HCT116 (cell line): Measurements from ENCODE around the gene LSP1. TPM values are rescaled to one million over a fixed set of nuclear protein-coding genes. Genes with fewer than 3 reads are reported as not detected.

Experiments
- ATAC-seq: fragments of 200-7000 bp; cut with Tn5 transposase; 2 replicates; pipeline ENCODE4 v1.9.1; 2020; ENCODE audit warnings: mild to moderate bottlenecking, moderate library complexity
- BruUV-seq: library from RNA; stranded (reverse); fragments of 400-500 nt; replicated peaks from 2 replicates; lab custom pipeline; 2021; lab: Mats Ljungman, UMichigan
- CTCF ChIA-PET: fragments of 300-600 bp; sonication (Branson Sonifier 250); formaldehyde crosslinking; loops from one replicate; lab custom pipeline; 2021; ENCODE audit warnings: antibody characterized with exemption; lab: Charles Lee
- POLR2A ChIA-PET: fragments of 300-600, 350-600 bp; sonication (Branson Sonifier 250); formaldehyde crosslinking; loops from one replicate; lab custom pipeline; 2021; ENCODE audit warnings: antibody characterized with exemption; lab: Charles Lee
- RAD21 ChIA-PET, 2 experiments: fragments of 300-600 bp; sonication (Branson Sonifier 250); formaldehyde crosslinking; loops; one replicate each; lab custom pipeline; 2023; ENCODE audit warnings: low total read pairs in 2 of 2; ENCODE audit not compliant: uncharacterized antibody in 2 of 2, unreplicated experiment in 2 of 2, low non-redundant PET in 1 of 2; lab: Charles Lee
- DNase-seq: peaks from one replicate; pipeline ENCODE4 v3.0.0-alpha.2; 2010; ENCODE audit warnings: low read depth, low spot score
- H2AFZ ChIP-seq: fragments of 200-600 bp; shearing (Covaris generic), sonication (generic); 2 replicates; pipeline ENCODE4 v1.6.1; 2017; ENCODE audit warnings: low read depth, mixed run types, mixed read lengths, antibody characterized with exemption, low read length; ENCODE audit not compliant: poor library complexity, severe bottlenecking
- H3K27ac ChIP-seq: 2 replicates; pipeline ENCODE4 v1.5.1; 2012; ENCODE audit warnings: low read depth, low read length
- H3K27me3 ChIP-seq: fragments of 200-600 bp; sonication (generic); 2 replicates; pipeline ENCODE4 v1.6.1; 2016; ENCODE audit warnings: mixed run types, low read length, mixed read lengths; ENCODE audit not compliant: insufficient read depth
- H3K36me3 ChIP-seq, 2 experiments: fragments of 200-500 bp in 1 of 2; fragments of 200-600 bp in 1 of 2; sonication (Bioruptor generic) in 1 of 2; sonication (generic) in 1 of 2; 2 replicates each; pipeline versions ENCODE4 v1.5.1 to v1.6.1; 2014 to 2016; ENCODE audit warnings: low read length in 2 of 2, inconsistent platforms in 1 of 2, mixed read lengths in 1 of 2, mixed run types in 1 of 2; ENCODE audit not compliant: insufficient read depth in 2 of 2, control insufficient read depth in 1 of 2
- H3K4me1 ChIP-seq, 2 experiments: fragments of 200-600 bp in 1 of 2; sonication (generic) in 1 of 2; 2 replicates each; pipeline versions ENCODE4 v1.5.1 to v1.6.1; 2012 to 2017; ENCODE audit warnings: low read length in 2 of 2, inconsistent platforms in 1 of 2, mild to moderate bottlenecking in 1 of 2, mixed read lengths in 1 of 2, mixed run types in 1 of 2, moderate library complexity in 1 of 2; ENCODE audit not compliant: insufficient read depth in 2 of 2, control insufficient read depth in 1 of 2
- H3K4me2 ChIP-seq: fragments of 200-600 bp; sonication (generic); 2 replicates; pipeline ENCODE4 v1.6.1; 2017; ENCODE audit warnings: mixed run types, low read length, mixed read lengths
- H3K4me3 ChIP-seq, 2 experiments: fragments of 200-600 bp in 1 of 2; sonication (generic) in 1 of 2; replicated peaks in 1 of 2; 2 replicates each; pipeline ENCODE4 v1.5.1; 2011 to 2016; ENCODE audit warnings: low read length in 2 of 2, control low read depth in 1 of 2, low read depth in 1 of 2, mild to moderate bottlenecking in 1 of 2, mixed read lengths in 1 of 2, mixed run types in 1 of 2
- H3K79me2 ChIP-seq: fragments of 200-600 bp; sonication (generic); 2 replicates; pipeline ENCODE4 v1.6.1; 2017; ENCODE audit warnings: mild to moderate bottlenecking, mixed run types, low read length, moderate library complexity, mixed read lengths; ENCODE audit not compliant: insufficient read depth
- H3K9ac ChIP-seq: fragments of 200-600 bp; sonication (generic); 2 replicates; pipeline ENCODE4 v1.6.1; 2016; ENCODE audit warnings: low read length, mixed read lengths
- H3K9me2 ChIP-seq: fragments of 200-600 bp; sonication (generic), shearing (Covaris generic); 2 replicates; pipeline ENCODE4 v1.6.1; 2017; ENCODE audit warnings: mixed run types, mild to moderate bottlenecking, moderate library complexity; ENCODE audit not compliant: insufficient read depth
- H3K9me3 ChIP-seq, 2 experiments: fragments of 200-500 bp in 1 of 2; fragments of 200-600 bp in 1 of 2; sonication (Bioruptor generic) in 1 of 2; sonication (generic) in 1 of 2; 2 replicates each; pipeline ENCODE4 v1.6.1; 2014 to 2017; ENCODE audit warnings: low read length in 2 of 2, mixed read lengths in 2 of 2, inconsistent platforms in 1 of 2, low read depth in 1 of 2, mild to moderate bottlenecking in 1 of 2, mixed run types in 1 of 2, moderate library complexity in 1 of 2; ENCODE audit not compliant: control insufficient read depth in 1 of 2, insufficient read depth in 1 of 2
- H4K20me1 ChIP-seq: fragments of 200-600 bp; sonication (generic), shearing (Covaris generic); 2 replicates; pipeline ENCODE4 v1.6.1; 2017; ENCODE audit warnings: mixed run types, mild to moderate bottlenecking, moderate library complexity; ENCODE audit not compliant: insufficient read depth
- ATF3 ChIP-seq: IDR thresholded peaks from 2 replicates; pipeline ENCODE4 v1.6.1; 2012
- CEBPB ChIP-seq: IDR thresholded peaks from 2 replicates; pipeline ENCODE4 v1.6.1; 2012; ENCODE audit warnings: low read depth
- CTCF ChIP-seq, 3 experiments: fragments of 200-600 bp in 1 of 3; sonication (generic) in 1 of 3; IDR thresholded peaks in 2 of 3; conservative IDR thresholded peaks in 1 of 3; 2 replicates each; pipeline ENCODE4 v1.5.1; 2012 to 2017; ENCODE audit warnings: low read depth in 2 of 3, low read length in 2 of 3, antibody characterized with exemption in 1 of 3, borderline replicate concordance in 1 of 3, control low read depth in 1 of 3, mild to moderate bottlenecking in 1 of 3, mixed read lengths in 1 of 3, mixed run types in 1 of 3, moderate library complexity in 1 of 3; ENCODE audit not compliant: insufficient read depth in 1 of 3
- EGR1 ChIP-seq: IDR thresholded peaks from 2 replicates; pipeline ENCODE4 v1.6.1; 2012; ENCODE audit warnings: low read depth
- ELF1 ChIP-seq: IDR thresholded peaks from 2 replicates; pipeline ENCODE4 v1.6.1; 2012; ENCODE audit warnings: low read depth, borderline replicate concordance
- EZH2 ChIP-seq: fragments of 200-600 bp; sonication (generic); IDR thresholded peaks from 2 replicates; pipeline ENCODE4 v1.6.1; 2017; ENCODE audit warnings: antibody characterized with exemption, mixed run types
- EZH2phosphoT487 ChIP-seq: fragments of 200-600 bp; IDR thresholded peaks from 2 replicates; pipeline ENCODE4 v1.6.1; 2018; ENCODE audit warnings: antibody characterized with exemption, borderline replicate concordance
- FOSL1 ChIP-seq: IDR thresholded peaks from 2 replicates; pipeline ENCODE4 v1.6.1; 2012; ENCODE audit warnings: low read depth
- POLR2A ChIP-seq: IDR thresholded peaks from 2 replicates; pipeline ENCODE4 v1.7.0; 2011; ENCODE audit warnings: borderline replicate concordance; ENCODE audit not compliant: insufficient read depth, insufficient read length; ENCODE audit errors: extremely low read depth
- POLR2AphosphoS5 ChIP-seq: IDR thresholded peaks from 2 replicates; pipeline ENCODE4 v1.6.1; 2011; ENCODE audit warnings: mild to moderate bottlenecking, low read depth, low read length, moderate library complexity
- SIN3A ChIP-seq: IDR thresholded peaks from 2 replicates; pipeline ENCODE4 v1.6.1; 2012; ENCODE audit warnings: low read depth
- SP1 ChIP-seq: IDR thresholded peaks from 2 replicates; pipeline ENCODE4 v1.6.1; 2012; ENCODE audit warnings: low read depth
- TCF7L2 ChIP-seq: IDR thresholded peaks from 2 replicates; pipeline ENCODE4 v1.7.0; 2011; ENCODE audit warnings: borderline replicate concordance, inconsistent platforms; ENCODE audit not compliant: insufficient read depth, insufficient read length; ENCODE audit errors: extremely low read depth
- ZBTB33 ChIP-seq: IDR thresholded peaks from 2 replicates; pipeline ENCODE4 v1.6.1; 2011; ENCODE audit warnings: mild to moderate bottlenecking, low read length, moderate library complexity; ENCODE audit not compliant: insufficient replicate concordance; ENCODE audit errors: extremely low read depth
- ZFX ChIP-seq: fragments of 450-650 bp; IDR thresholded peaks from 2 replicates; pipeline ENCODE4 v1.6.1; 2017
- ZNF274 ChIP-seq: fragments of 200-500 bp; sonication (Bioruptor generic); IDR thresholded peaks from 2 replicates; pipeline ENCODE4 v1.6.1; 2014; ENCODE audit warnings: mild to moderate bottlenecking, low read depth, low read length, inconsistent platforms
- intact Hi-C: fragments of 100-400 bp; cut with micrococcal nuclease; formaldehyde crosslinking; loops from 2 replicates; pipeline ENCODE4 v1.10.0; 2022
- total RNA-seq: library from RNA; stranded (reverse); gene quantifications from one replicate; pipeline ENCODE4 v1.2.1, GENCODE V29; 2021; ENCODE audit not compliant: unreplicated experiment

Gene LSP1
- total RNA-seq, 1 experiment from 2014 or later: 1.3 TPM

GRCh38 chr11:1864231-1864630, 11.3 kb downstream of the LSP1 start:
- BruUV-seq: no TSS peak
- peaks cover 27 to 30% of the 10 kb centered on the region in 2 experiments for H3K4me1 ChIP-seq
- H3K4me2 ChIP-seq: peak overlapping the region; percentile 93
- intact Hi-C loops: no loop called here
- H4K20me1 ChIP-seq: no peaks in the 10 kb centered on the region
- peak overlapping the region; percentile 84; the same call in 1 of the 2 replicates for H3K27ac ChIP-seq
- H3K79me2 ChIP-seq: no peaks in the 10 kb centered on the region
- RAD21 ChIA-PET: no interaction called here
- no peaks in the 10 kb centered on the region for H3K9me2 ChIP-seq
- no peaks in the 10 kb centered on the region for H3K27me3 ChIP-seq
- ATAC-seq (no peak), DNase-seq (no peak)
- no peak overlapping the region for H3K4me3 ChIP-seq
- no peak overlapping the region for H2AFZ ChIP-seq
- no peaks in the 10 kb centered on the region for H3K36me3 ChIP-seq
- TF ChIP-seq ELF1 (no peak), FOSL1 (no peak), SP1 (no peak), ZNF274 (no peak), TCF7L2 (no peak), EZH2 (no peak), EZH2phosphoT487 (no peak), EGR1 (no peak), POLR2AphosphoS5 (no peak), POLR2A (no peak), CEBPB (no peak), CTCF (IDR thresholded peaks at IDR 0.05 in 2 of 3, conservative IDR thresholded peaks at IDR 0.05 in 1 of 3; ENCODE audit: borderline replicate concordance in 1 of 3, insufficient read depth in 1 of 3, low read depth in 2 of 3, low read length in 2 of 3) (no peak), ZFX (no peak), ATF3 (no peak), ZBTB33 (no peak), SIN3A (no peak)
- H3K9ac ChIP-seq: no peak overlapping the region
- H3K9me3 ChIP-seq: no peaks in the 10 kb centered on the region
- CTCF ChIA-PET: no interaction called here
- POLR2A ChIA-PET: no interaction called here
